Stimulated activated CD4-positive, alpha-beta T cell treated with anti-CD3 and anti-CD28 coated beads, Interleukin-12 subunit alpha, Interleukin-12 subunit beta, amount 100 ng/mL, for 24 hours (primary cell): ENCODE data around the gene KHDC1.
A peak's percentile ranks its signal among the peaks of the same experiment; 100 is the strongest.
"Not testable (repeated sequence)": the region's sequence is repeated elsewhere in the genome, so short reads cannot be mapped to it uniquely, and the experiment has no call there.

Source experiments
- DNase-seq, 2 experiments: peaks; one replicate each; pipeline ENCODE4 v3.0.0-alpha.2; 2020; ENCODE audit warnings: low read depth in 2 of 2

The KHDC1 gene, protein sequence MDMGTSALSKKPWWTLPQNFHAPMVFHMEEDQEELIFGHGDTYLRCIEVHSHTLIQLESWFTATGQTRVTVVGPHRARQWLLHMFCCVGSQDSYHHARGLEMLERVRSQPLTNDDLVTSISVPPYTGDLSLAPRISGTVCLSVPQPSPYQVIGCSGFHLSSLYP

DNA sequence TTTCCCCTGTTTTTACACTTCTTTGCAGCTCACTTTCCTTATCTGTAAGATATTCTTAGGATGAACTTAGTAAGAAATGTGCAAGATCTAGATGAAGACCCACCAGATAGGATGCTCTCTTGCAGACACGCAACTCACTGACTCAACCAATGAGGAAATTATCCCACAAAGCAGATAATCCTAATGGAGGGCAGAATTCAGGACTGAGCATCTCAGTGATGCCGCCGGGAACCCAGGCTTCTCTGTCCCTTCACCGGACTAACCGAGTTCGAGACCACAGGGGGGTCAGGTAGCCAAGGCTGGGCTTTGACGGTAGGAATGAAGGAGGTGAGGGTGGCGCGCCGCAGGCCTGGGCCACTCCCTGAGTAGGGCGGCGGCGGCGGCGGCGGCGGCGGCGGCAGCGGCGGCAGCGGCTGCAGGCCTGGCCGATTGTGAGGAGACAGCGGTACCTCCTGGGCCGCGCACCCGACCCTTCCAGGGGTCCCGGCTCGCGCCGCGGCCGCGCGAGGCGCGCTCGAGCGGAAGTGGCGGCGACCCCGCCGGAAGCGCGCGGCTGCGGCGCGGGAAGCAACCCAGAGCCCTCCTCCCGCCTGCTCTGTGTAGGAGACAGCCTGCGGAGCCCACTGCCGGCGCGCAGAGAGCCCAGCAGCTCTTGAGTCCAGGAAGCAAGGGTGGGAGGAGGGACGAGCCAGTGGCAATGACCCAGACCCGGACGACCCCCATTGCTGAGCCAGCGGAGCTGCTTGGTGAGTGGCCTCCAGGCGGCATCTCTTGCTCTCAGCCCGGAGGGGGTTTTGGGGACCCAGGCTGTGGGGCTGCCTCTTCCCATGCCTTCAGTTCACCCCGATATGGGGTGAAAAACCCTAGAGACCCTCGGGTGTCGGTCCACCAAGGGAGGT lies at the start of gene KHDC1:
TSS of gene KHDC1 (minus strand) at position 526 of the 899 bp plus-strand sequence. CDS start 20,679 bp downstream, outside the sequence.
- peak; percentile 29 to 45 for DNase-seq

DNA sequence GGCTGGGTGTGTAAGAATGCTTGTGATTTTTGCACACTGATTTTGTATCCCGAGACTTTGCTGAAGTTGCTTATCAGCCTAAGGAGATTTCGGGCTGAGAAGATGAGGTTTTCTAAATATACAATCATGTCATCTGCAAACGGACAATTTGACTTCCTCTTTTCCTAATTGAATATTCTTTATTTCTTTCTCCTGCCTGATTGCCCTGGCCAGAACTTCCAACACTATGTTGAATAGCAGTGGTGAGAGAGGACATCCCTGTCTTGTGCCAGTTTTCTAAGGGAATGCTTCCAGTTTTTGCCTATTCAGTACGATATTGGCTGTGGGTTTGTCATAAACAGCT lies 47.5 kb upstream of the KHDC1 start:
- not testable (repeated sequence) for DNase-seq

DNA sequence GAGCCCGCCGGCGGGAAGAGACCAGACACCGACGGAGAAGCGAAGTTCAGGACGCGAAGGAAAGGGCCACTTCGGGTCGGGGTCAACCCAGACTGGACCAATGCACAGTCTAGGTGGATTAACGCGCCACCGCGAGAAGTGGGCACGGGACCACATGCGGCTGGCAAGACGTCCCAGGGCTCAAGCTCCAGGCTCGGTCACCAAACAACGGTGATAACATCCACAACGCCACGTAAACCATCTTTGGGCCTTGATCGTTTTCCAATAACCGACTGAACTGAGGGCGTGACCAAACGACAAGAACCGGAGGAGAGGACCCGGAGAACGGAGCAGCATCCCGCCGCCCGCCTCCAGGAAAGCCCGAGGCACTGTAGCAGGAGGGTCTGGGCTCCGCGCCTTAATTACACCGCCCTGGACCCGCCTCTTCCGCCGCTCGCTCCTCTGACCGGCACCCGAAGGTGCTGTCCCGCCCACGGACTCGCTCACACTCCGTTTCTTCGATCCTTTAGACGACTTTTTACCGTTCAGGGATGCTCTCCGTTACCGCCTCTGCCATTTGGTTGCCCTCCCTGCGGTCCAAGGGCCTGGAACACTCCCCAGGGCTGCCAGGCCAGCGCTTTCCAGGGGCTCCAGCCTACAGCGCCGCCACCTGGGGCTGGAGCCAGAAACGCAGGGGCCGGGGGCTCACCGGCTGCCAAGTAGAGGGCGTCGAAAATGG lies 46.9 kb upstream of the KHDC1 start:
- peak; percentile 13 to 70 for DNase-seq

DNA sequence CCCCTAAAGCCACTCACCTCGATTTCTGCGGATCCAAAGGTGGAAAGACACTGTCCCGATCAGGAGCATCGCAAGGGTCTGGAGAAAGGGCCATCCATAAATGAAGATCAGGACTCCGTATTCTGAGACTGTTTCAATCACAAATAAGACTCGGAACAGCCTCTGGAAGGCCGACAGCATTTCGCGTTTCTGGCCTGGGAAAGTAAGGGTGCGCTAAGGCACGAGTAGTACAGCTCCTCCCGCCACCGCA lies 46.5 kb upstream of the KHDC1 start:
- no peak for DNase-seq

DNA sequence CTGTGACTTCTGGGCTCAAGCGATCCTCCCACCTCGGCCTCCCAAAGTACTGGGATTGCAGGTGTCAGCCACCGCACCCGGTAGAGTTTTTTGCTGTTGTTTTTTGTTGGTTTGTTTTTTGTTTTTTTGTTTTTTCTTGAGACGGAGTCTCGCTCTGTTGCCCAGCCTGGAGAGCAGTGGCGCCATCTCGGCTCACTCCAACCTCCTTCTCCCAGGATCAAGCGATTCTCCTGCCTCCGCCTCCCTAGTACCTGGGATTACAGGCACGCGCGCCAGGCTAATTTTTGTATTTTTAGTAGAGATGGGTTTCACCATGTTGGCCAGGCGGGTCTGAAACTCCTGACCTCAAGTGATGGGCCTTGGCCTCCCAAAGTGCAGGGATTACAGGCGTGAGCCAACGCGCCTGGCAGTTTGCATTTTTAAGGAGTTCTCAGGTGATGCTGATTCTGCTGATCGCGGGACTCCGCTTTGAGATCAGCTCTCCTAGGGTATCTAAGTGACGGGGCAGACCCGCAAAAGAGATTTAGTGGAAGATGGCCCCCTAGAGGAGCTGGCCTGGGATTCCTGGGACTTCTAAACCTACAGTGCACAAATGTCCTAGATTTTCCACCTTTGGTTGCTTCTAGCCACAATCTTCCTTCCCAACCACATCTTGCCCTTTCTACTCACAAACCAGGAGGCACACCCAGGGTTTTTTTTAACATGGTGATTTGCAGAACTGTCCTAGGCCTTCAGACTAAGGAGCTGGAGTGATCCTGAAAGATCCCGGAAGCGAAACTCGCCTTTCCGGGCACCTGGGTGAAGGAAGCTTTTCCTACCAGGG lies 45.9 kb upstream of the KHDC1 start:
- DNase-seq = no peak

DNA sequence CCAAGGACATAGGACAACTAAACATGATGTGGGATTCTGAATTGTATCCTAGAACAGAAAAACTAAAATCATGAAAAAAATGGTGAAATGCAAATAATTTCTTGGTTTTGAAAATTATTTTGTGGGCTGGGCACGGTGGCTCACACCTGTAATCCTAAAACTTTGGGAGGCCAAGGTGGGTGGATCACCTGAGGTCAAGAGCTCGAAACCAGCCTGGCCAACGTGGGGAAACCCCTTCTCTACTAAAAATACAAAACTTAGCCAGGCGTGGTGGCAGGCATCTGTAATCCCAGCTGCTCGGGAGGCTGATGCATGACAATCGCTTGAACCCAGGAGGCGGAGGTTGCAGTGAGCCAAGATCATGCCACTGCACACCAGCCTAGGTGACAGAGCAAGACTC lies 40.8 kb upstream of the KHDC1 start:
- not testable (repeated sequence) for DNase-seq

DNA sequence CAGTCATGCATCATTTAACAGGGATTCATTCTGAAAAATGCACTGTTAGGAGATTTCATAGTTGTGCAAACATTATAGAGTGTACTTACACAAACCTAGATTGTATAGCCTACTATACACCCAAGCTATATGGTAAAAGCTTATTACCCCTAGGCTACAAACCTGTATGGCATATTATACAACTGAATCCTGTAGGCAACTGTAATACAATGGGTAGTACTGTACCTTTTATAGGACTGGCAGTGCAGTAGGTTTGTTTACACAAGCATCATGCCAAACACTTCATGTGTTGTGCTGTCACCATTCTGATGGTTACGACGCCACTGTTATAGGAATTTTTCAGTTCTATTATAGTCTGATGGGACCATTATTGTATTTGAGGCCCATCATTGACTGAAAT lies 39.3 kb upstream of the KHDC1 start:
- no peak for DNase-seq

DNA sequence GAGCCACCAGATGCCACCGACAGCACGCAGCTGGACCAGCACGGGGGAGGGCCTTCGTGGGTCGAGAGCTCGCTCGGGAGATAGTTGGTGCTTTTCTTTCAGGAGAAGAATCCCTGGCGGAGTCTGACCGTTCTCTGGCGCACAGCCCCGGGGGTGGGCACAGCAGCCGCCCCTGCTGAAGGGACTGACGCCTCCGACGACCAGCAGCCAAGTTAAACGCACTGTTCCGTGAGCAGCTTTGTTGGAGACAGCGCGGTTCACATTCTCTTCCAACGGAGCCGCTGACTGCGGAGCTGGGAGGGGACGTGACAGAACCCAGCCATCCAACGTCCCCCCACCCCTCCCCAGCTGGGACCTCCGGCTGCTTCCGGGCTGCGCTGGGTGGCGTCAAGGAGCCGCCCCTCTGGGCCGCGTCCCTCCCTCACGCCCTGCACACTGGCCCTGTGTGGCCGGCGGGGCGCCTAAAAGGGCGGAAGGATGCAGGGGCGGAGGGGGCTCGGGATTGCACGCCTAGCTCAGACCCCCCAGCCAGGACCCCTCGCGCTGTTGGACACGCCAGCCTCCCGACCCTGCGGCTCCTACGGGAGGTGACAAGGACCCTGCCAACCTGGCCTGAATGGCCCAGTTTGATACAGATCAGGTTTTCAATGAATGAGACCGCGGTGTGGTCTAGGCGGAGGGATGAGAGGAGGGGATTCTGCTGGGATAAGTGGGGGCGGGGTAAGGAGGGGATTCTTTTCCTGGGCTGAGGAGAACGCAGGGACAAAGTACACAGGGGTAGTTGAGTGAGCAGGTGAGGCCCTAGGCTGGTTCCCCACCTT lies 36.4 kb upstream of the KHDC1 start:
- DNase-seq = no peak

DNA sequence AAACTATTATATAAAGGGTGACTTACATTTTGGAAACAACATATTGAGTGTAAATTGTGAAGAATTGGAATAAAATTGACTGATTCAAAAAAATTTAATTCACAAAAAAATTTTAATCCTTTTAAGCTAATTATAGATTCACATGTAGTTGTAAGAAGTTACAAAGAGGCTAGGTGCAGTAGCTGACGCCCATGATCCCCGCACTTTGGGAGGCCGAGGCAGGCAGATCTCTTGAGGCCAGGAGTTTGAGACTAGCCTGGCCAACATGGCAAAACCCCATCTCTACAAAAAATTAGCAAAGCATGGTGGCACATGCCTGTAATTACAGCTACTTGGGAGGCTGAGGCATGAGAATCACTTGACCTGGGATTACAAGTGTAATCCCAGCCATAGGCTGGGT lies 30.3 kb upstream of the KHDC1 start:
- no peak for DNase-seq

DNA sequence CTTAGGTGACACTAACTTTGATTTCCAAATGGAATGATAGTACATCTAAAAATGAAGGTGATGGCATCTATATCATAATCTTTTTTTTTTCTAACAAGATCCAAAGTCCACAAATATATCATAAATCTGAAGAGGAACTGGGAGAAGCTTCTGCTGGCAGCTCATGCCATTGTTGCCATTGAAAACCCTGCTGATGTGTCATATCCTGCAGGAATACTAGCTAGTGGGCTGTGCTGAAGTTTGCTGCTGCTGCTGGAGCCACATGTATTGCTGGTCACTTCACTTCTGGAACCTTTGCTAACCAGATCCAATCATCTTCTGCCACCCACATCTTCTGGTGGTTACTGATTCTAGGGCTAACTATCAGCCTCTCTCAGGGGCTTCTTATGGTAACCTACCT lies 27.4 kb upstream of the KHDC1 start:
- no peak for DNase-seq

DNA sequence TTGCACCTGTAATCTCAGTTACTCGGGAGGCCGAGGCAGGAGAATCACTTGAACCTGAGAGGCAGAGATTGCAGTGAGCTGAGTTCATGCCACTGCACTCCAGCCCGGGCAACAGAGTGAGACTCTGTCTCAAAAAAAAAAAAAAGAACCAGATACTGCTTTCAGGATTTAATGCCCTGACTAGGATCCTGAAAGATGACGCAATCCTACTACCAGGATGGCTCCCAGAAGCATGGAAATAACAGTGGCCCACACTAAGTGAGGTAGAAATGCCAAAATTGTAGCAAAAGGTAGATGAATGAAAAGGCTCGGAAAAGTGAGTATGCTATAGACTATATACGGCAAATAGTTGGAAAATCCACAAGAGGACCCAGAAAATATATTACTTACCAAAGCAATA lies 23.8 kb upstream of the KHDC1 start:
- DNase-seq = no peak

DNA sequence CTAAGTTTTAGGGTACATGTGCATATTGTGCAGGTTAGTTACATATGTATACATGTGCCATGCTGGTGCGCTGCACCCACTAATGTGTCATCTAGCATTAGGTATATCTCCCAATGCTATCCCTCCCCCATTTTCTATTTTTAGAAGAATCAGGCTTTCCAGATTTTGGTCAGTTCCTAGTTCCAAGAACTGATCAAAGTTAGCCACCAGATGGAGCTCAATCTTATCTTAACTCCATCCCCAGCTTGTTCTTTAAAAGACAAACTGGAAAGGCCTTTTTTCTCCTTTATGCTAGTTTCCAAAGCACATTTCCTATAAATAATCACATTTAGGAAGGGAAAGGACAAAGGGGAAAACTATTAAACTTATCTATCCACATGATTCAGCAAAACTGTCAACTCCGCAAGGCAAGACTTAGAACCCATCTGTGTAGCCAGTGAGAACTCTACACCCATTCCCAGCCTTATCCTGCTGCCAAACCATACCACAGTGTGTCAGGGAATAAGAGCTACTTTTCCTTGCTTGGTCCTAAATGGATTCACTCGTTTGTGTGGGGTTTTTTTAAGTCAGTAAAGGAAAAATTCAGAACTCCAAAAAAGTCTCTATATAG lies 22.8 kb upstream of the KHDC1 start:
- no peak for DNase-seq

DNA sequence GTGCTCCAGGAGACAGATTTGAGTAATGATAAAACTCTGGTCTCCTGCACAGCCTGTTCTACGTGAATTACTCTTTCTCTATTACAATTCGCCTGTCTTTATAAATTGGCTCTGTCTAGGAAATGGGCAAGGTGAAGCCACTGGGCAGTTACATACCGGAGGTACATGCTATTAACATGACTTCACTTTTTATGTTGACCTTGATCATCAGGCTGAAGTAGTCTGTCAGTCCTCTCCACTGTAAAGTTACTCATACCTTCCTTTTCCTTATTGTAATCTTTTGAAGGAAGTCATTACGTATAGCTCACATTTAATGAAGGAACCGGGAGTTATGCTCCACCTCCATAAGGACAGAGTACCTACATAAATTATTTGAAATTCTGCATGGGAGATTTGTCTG lies 19.9 kb upstream of the KHDC1 start:
- DNase-seq = no peak

DNA sequence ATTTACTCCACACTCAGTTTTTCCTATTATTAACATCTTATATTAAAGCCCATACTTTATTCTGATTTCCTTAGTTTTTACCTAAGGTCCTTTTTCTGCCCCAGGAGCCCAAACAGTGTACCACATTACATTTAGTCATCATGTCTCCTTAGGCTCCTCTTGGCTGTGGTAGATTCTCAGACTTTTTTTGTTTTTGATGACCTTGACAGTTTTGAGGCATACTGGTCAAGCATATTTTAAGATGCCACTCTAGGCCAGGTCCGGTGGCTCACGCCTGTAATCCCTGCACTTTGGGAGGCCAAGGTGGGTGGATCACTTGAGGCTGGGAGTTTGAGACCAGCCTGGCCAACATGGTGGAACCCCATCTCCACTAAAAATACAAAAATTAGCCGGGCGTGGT lies 18.7 kb upstream of the KHDC1 start:
- DNase-seq = not testable (repeated sequence)

DNA sequence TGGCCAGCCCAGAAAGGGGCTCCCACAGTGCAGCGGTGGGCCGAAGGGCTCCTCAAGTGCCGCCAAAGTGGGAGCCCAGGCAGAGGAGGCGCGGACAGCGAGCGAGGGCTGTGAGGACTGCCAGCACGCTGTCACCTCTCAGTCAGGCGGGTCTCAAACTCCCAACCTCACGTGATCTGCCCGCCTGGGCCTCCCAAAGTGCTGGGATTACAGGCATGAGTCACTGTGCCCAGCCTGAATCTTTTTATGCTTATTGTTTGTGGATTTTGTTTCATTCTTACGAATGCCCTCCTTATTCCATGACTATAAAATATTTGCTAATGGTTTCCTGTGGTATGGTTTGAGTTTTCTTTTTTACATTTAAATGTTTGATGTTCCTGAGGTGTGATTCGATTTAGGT lies 6.3 kb upstream of the KHDC1 start:
- not testable (repeated sequence) for DNase-seq

DNA sequence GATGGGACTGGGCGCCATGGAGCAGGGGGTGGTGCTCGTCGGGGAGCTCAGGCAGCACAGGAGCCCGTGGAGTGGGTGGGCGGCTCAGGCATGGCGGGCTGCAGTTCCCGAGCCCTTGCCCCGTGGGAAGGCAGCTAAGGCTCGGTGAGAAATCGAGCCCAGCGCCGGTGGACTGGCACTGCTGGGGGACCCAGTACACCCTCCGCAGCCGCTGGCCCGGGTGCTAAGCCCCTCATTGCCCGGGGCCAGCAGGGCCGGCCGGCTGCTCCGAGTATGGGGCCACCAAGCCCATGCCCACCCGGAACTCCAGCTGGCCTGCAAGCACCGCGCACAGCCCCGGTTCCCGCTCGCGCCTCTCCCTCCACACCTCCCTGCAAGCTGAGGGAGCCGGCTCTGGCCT lies 5.9 kb upstream of the KHDC1 start:
- not testable (repeated sequence) for DNase-seq

DNA sequence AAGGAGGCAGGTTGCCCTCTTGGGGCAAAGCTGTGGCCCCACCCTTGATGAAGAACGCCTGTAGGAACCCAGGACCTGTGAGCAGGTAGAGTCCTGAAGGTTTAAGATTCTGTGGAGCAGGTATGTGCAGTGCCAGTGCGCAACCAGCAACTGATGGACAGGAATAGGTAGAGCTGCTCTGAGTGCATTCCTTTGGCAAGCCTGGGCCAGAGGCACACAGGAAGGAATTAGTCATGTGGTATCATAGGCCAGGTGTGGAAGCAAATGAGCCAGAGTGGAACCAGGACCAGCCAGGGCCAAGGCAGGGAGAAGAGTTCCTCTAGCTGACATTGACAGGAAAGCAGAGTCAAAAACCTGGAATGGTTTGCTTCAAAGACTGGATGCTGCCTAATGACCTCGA lies 1.4 kb upstream of the KHDC1 start:
- no peak for DNase-seq

DNA sequence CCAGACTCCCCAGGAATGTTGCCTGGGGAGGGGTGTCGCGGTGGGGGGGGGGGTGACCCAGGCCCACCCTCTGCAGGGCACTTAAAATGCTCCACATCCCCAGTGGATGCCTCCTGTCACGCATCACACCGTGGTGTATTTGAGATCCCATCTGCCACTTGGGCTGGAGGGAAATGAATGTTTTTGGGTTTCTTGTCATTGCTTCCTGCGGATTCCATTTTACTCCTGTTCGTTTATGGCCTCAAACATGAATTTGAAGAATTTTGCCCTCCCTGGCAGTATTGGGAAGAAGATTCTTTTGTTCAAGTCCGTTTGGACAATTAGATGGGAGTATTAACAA lies 544 bp upstream of the KHDC1 start:
- DNase-seq = no peak

DNA sequence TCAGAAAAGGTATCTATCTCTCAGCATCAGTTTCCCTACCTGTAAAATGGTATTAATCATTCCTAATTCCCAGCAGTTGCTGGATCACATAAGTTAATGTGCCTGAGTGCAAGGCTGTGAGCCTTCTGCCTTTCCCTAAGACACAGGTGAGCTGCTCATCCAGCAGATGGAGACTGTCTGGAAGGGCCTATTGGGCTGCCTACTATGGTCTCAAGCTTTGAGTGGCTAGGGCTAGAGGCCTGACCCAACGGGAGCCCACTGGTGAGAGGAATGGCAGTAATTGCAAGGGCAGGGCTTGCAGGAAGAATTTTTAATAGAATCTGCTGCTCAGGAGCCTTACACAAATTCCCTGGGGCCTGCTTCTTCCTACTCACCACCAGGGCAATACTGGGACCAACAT lies 4.3 kb downstream of the KHDC1 start:
- DNase-seq = no peak

DNA sequence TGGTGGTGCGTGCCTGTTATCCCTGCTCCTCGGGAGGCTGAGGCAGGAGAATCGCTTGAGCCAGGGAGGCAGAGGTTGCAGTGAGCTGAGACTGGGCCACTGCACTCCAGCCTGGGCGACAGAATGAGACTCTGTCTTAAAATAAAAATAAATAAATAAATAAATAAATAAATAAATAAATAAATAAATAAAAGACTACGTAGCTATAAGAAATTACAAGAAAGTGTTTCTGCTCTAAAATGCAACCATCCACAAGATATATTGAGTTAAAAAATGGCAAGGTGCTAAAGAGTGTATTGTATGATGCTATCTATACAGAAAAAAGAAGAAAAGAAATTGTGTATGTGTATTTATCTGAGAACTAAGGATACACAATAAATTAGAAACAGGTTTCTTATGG lies 8.7 kb downstream of the KHDC1 start:
- not testable (repeated sequence) for DNase-seq

DNA sequence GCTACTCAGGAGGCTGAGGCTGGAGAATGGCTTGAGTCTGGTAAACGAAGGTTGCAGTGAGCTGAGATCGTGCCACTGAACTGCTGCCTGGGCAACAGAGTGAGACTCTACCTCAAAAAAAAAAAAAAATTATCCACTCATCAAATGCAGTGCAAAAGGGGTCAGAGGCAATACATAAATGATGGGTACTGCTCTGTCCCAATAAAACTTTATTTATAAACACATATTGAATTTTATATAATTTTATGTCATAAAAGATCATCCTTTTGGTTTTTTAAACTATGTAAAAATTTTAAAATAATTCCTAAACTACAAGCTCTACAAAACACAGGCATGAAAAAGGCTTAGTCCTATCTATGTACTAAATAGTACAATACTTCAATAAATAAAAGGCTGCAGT lies 10.3 kb downstream of the KHDC1 start:
- no peak for DNase-seq
